GM12892 (cell line): ENCODE measurements around the gene PCDHAC1.

Experiments
- POLR2A ChIP-seq: IDR thresholded peaks from 2 replicates; pipeline ENCODE4 v1.6.1; 2011; ENCODE audit warnings: low read depth, low read length, control low read depth
- TAF1 ChIP-seq: IDR thresholded peaks from 2 replicates; pipeline ENCODE4 v1.6.1; 2011; ENCODE audit warnings: low read depth, mild to moderate bottlenecking, control low read depth, low read length, borderline replicate concordance

GRCh38 chr5:140951636-140952035 is 25.5 kb downstream of the PCDHAC1 start:
- TF ChIP-seq POLR2A = no peak
- no peak for TF ChIP-seq TAF1
